ENCODE results near the gene HNRNPA3. TPM values are rescaled to one million over a fixed set of nuclear protein-coding genes. Genes with fewer than 3 reads are reported as not detected.

Gene HNRNPA3
- polyA plus RNA-seq, 1 of the 3 experiments (the other 2 are of a cell fraction): 102 TPM

DNA sequence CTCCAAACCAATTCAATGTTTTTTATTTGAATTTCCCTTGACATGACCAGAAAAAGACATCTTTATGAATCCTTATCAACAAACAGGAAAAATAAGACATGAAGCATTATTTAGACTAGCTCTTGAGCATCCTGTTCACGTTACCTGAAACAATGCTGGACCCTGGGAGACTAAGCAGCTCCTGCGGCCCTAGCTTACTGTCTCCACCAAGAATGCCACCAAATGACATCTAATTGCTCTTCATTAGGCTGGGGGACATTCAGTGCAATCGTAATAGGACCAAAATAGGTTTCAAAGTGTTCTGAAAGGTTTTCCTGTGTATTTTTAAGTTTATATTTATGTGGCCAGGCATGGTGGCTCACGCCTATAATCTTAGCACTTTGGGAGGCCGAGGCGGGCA lies 26.5 kb downstream of the HNRNPA3 start:
- H3K36me3 ChIP-seq (replicated peaks in 1 of 2; ENCODE audit: control insufficient read depth in 1 of 2, insufficient read depth in 2 of 2, low read length in 1 of 2): peaks cover 5 to 14% of the 10 kb centered on the region in 2 experiments
- POLR2A ChIA-PET: interaction anchor here (0.8 kb wide), 1 partner anchor 11 kb away, joined by 3 read pairs; no protein-coding TSS in a partner anchor
- H3K9ac ChIP-seq: no peak overlapping the region
- H4K20me1 ChIP-seq (ENCODE audit: insufficient read depth): peaks cover 43% of the 10 kb centered on the region
- peaks cover 97% of the 10 kb centered on the region for H3K79me2 ChIP-seq (ENCODE audit: insufficient read depth)
- peak overlapping the region; percentile 2 to 98; a peak in 2 of 4 replicates for H3K27ac ChIP-seq (ENCODE audit: low read depth in 2 of 2, low read length in 1 of 2)
- 96% methylated on average over 6 of the region's 6 CpGs for WGBS (ENCODE audit: low lambda C conversion rate)
- H3K4me3 ChIP-seq (ENCODE audit: low read depth in 2 of 2, low read length in 1 of 2): no peak overlapping the region
- no peak for TF ChIP-seq TCF12 (IDR thresholded peaks at IDR 0.05)
- TF ChIP-seq RAD21 (IDR thresholded peaks at IDR 0.05; ENCODE audit: low read length): no peak
- TF ChIP-seq, protein P1, sequence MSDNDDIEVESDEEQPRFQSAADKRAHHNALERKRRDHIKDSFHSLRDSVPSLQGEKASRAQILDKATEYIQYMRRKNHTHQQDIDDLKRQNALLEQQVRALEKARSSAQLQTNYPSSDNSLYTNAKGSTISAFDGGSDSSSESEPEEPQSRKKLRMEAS (IDR thresholded peaks at IDR 0.05; ENCODE audit: low read depth): no peak
- no peak for TF ChIP-seq NRF1 (IDR thresholded peaks at IDR 0.05; ENCODE audit: low read depth, low read length)
- no peak for TF ChIP-seq RFX5 (IDR thresholded peaks at IDR 0.05; ENCODE audit: low read length)
- no peak for TF ChIP-seq ELF1 (IDR thresholded peaks at IDR 0.05)
- no peak for TF ChIP-seq EP300 (IDR thresholded peaks at IDR 0.05; ENCODE audit: borderline replicate concordance in 1 of 2, low read depth in 1 of 2, low read length in 1 of 2)
- TF ChIP-seq MXI1 (IDR thresholded peaks at IDR 0.05; ENCODE audit: low read depth, low read length): no peak
- TF ChIP-seq SMC3 (IDR thresholded peaks at IDR 0.05; ENCODE audit: low read depth, low read length): no peak
- no peak overlapping the region for H2AFZ ChIP-seq (ENCODE audit: low read depth)
- H3F3A ChIP-seq (replicated peaks; ENCODE audit: insufficient read depth): peaks cover 27% of the 10 kb centered on the region
- H3K9me3 ChIP-seq: no peaks in the 10 kb centered on the region
- peaks cover 41 to 43% of the 10 kb centered on the region in 2 experiments for H3K4me1 ChIP-seq (ENCODE audit: control insufficient read depth in 1 of 2, insufficient read depth in 2 of 2, low read depth in 1 of 2, low read length in 1 of 2)
- no peaks in the 10 kb centered on the region for H3K27me3 ChIP-seq (ENCODE audit: insufficient read depth)
- H3K9me2 ChIP-seq: no peaks in the 10 kb centered on the region
- CTCF ChIA-PET: interaction anchor here (0.8 to 3.3 kb wide), 5 partner anchors 15 to 75 kb away, joined by 3 to 21 read pairs (median 4); partner anchors contain the start of gene NFE2L2
- H3K4me2 ChIP-seq: peak overlapping the region; percentile 26; the same call in 1 of the 2 replicates
- DNase-seq: no peak

DNA sequence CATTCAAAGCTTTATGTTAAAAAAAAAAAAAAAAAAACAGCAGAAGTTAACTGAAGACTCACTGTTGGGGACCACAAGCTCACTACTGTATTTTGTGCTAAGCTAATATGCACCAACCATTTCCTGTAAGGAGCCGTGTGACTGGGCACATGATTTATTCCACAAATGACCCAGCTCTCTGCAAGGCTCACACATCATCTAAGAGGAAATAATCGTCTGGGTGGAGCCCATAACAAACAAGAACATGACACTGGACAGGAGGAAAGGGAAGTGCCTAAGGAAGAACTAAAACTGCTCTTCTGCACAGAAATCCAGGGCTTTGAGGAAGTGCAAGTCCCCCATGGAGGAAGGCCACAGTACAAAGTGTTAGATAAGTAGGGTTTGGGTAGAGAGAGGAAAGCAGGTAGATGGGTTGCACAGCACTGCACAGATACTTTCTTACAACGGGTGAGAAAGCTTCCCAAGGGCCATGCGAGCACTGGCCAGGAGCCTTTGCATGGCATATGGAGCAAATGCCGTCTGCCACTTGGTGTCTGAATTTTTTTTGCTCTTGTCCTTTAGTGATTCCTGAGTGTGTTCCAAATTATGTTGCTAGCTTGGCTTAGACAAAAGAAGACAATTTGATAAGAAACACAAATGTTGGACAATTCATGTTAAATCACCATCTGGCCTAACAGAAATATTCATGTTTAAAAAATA lies 27.5 kb downstream of the HNRNPA3 start:
- WGBS (ENCODE audit: low lambda C conversion rate): 25% methylated on average over 5 of the region's 5 CpGs
- H4K20me1 ChIP-seq (ENCODE audit: insufficient read depth): peaks cover 33% of the 10 kb centered on the region
- H3K9me3 ChIP-seq: no peaks in the 10 kb centered on the region
- peaks cover 43 to 49% of the 10 kb centered on the region in 2 experiments for H3K4me1 ChIP-seq (ENCODE audit: control insufficient read depth in 1 of 2, insufficient read depth in 2 of 2, low read depth in 1 of 2, low read length in 1 of 2)
- H3K9ac ChIP-seq: peak overlapping the region; percentile 70; the same call in 1 of the 2 replicates
- H3K79me2 ChIP-seq (ENCODE audit: insufficient read depth): peaks cover 97% of the 10 kb centered on the region
- DNase-seq: no peak
- no peaks in the 10 kb centered on the region for H3K27me3 ChIP-seq (ENCODE audit: insufficient read depth)
- CTCF ChIA-PET: interaction anchor here (1.5 to 3.3 kb wide), 5 partner anchors 15 to 94 kb away, joined by 3 to 21 read pairs (median 4); partner anchors contain the start of gene NFE2L2
- peak overlapping the region in 1 of 2 experiments; percentile 5; a peak in 1 of 4 replicates for H3K4me3 ChIP-seq (ENCODE audit: low read depth in 2 of 2, low read length in 1 of 2)
- H3K4me2 ChIP-seq: peak overlapping the region; percentile 67
- no peaks in the 10 kb centered on the region for H3K9me2 ChIP-seq
- POLR2A ChIA-PET: interaction anchor here (0.8 kb wide), 1 partner anchor 12 kb away, joined by 3 read pairs; no protein-coding TSS in a partner anchor
- TF ChIP-seq, protein P2, sequence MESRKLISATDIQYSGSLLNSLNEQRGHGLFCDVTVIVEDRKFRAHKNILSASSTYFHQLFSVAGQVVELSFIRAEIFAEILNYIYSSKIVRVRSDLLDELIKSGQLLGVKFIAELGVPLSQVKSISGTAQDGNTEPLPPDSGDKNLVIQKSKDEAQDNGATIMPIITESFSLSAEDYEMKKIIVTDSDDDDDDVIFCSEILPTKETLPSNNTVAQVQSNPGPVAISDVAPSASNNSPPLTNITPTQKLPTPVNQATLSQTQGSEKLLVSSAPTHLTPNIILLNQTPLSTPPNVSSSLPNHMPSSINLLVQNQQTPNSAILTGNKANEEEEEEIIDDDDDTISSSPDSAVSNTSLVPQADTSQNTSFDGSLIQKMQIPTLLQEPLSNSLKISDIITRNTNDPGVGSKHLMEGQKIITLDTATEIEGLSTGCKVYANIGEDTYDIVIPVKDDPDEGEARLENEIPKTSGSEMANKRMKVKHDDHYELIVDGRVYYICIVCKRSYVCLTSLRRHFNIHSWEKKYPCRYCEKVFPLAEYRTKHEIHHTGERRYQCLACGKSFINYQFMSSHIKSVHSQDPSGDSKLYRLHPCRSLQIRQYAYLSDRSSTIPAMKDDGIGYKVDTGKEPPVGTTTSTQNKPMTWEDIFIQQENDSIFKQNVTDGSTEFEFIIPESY (IDR thresholded peaks at IDR 0.05; ENCODE audit: borderline replicate concordance, low read depth): no peak
- TF ChIP-seq, protein P3, sequence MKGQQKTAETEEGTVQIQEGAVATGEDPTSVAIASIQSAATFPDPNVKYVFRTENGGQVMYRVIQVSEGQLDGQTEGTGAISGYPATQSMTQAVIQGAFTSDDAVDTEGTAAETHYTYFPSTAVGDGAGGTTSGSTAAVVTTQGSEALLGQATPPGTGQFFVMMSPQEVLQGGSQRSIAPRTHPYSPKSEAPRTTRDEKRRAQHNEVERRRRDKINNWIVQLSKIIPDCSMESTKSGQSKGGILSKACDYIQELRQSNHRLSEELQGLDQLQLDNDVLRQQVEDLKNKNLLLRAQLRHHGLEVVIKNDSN (IDR thresholded peaks at IDR 0.05; ENCODE audit: borderline replicate concordance, low read depth): peak; percentile 64; the same call in 1 of the 2 replicates
- H2AFZ ChIP-seq (ENCODE audit: low read depth): no peak overlapping the region
- peaks cover 34% of the 10 kb centered on the region for H3F3A ChIP-seq (replicated peaks; ENCODE audit: insufficient read depth)
- peaks cover 0 to 6% of the 10 kb centered on the region in 2 experiments for H3K36me3 ChIP-seq (replicated peaks in 1 of 2; ENCODE audit: control insufficient read depth in 1 of 2, insufficient read depth in 2 of 2, low read length in 1 of 2)
- peak overlapping the region; percentile 94 to 98 for H3K27ac ChIP-seq (ENCODE audit: low read depth in 2 of 2, low read length in 1 of 2)
